GM12872 (cell line): ENCODE results near the gene NAA20.

ENCODE experiments used
- TF ChIP-seq, protein P1 (sequence below): IDR thresholded peaks from 3 replicates; pipeline ENCODE4 v1.5.1; 2011; ENCODE audit warnings: low read depth, mild to moderate bottlenecking, low read length, moderate library complexity; ENCODE audit not compliant: insufficient read depth

The NAA20 gene

GRCh38 chr20:20012541-20012940 lies 4.6 kb upstream of the NAA20 start:
- TF ChIP-seq, protein P1, sequence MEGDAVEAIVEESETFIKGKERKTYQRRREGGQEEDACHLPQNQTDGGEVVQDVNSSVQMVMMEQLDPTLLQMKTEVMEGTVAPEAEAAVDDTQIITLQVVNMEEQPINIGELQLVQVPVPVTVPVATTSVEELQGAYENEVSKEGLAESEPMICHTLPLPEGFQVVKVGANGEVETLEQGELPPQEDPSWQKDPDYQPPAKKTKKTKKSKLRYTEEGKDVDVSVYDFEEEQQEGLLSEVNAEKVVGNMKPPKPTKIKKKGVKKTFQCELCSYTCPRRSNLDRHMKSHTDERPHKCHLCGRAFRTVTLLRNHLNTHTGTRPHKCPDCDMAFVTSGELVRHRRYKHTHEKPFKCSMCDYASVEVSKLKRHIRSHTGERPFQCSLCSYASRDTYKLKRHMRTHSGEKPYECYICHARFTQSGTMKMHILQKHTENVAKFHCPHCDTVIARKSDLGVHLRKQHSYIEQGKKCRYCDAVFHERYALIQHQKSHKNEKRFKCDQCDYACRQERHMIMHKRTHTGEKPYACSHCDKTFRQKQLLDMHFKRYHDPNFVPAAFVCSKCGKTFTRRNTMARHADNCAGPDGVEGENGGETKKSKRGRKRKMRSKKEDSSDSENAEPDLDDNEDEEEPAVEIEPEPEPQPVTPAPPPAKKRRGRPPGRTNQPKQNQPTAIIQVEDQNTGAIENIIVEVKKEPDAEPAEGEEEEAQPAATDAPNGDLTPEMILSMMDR: no peak

GRCh38 chr20:20014659-20015058 lies 2.5 kb upstream of the NAA20 start:
- TF ChIP-seq, protein P1: no peak

DNA sequence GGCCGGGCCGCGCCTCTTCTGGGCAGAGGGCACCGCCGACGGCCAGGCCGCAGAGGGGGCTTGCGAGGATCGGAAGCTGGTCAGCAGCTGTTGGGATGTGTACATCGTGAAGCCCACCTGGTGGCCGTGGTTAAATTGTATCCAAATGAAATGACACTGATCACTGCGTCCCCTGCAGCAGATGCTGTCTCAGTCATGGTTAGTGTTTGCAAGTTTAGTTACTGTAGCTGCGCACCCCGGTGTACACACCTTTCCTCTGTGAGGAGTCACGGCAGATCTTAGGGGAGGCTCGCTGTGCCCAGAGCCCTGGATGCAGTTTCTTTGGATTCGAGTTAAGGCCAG lies 653 bp downstream of the NAA20 start:
- TF ChIP-seq, protein P1: 0 out of 3 replicates have a peak, but pooled peaks have one; percentile 5

- TF ChIP-seq, protein P1: no peak
Observed at GRCh38 chr20:20018366-20018765, 1.2 kb downstream of the NAA20 start.

- TF ChIP-seq, protein P1: no peak
Observed at GRCh38 chr20:20019123-20019522, 2.0 kb downstream of the NAA20 start.

DNA sequence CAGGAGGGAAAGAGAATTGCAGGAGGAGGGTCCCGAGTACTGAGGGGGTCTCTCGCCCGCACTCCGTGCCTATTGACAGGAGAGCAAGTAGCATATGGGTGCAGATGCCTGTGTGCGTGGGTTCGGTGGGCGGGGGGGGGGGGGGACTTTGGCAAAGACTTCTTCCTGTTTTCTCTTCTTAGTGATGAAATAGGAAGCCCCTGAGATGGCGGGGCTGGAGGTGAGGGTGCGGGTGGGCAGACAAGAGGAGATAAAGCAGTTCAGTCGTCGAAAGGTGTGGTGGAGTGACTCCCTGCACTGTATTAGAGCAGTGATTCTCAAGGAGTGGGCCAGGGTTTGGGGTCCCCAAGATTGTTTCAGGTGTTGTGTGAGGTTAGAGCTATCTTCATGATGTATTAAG lies 3.7 kb downstream of the NAA20 start:
- TF ChIP-seq, protein P1: no peak

GRCh38 chr20:20021835-20022234 lies 4.7 kb downstream of the NAA20 start:
- TF ChIP-seq, protein P1: no peak

DNA sequence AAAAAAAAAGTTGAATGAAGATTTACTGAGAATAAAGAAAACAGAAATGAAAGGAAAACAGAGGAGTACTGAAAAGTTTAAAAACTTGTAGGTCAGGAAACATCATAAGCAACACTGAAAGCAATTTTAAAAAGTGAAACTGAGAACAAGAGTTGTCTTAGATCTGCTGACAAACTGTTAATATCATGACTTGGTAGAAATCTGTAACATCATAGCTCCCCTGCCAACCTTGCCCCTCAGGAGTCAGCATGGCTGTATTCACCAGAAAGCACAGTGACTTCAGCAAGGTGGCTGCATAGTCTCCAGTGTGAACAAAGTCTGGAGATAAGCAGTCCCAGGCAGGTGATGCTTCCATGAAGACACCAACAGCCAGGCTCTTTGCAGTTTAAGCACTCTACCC lies 5.3 kb downstream of the NAA20 start:
- TF ChIP-seq, protein P1: no peak
